NCI-H128 (cell line): ENCODE results near the gene CNTNAP3.
"Not testable (repeated sequence)": the region's sequence is repeated elsewhere in the genome, so short reads cannot be mapped to it uniquely, and the experiment has no call there.

ENCODE experiments used
- DNase-seq: peaks from one replicate; lab custom pipeline; 2025; ENCODE audit not compliant: unreplicated experiment; lab: John Stamatoyannopoulos, UW

Gene CNTNAP3

GRCh38 chr9:39073537-39073936 lies 214.4 kb downstream of the CNTNAP3 start:
- not testable (repeated sequence) for DNase-seq

GRCh38 chr9:39067683-39068082 lies 220.3 kb downstream of the CNTNAP3 start:
- not testable (repeated sequence) for DNase-seq

- not testable (repeated sequence) for DNase-seq
These were observed 225.0 kb downstream of the CNTNAP3 start for GRCh38 chr9:39062966-39063365.

GRCh38 chr9:39054453-39054852 lies 233.5 kb downstream of the CNTNAP3 start:
- not testable (repeated sequence) for DNase-seq

GRCh38 chr9:39046833-39047232 lies 241.1 kb downstream of the CNTNAP3 start:
- DNase-seq, result not testable (repeated sequence)

- DNase-seq, result not testable (repeated sequence)
These were observed 245.6 kb downstream of the CNTNAP3 start for GRCh38 chr9:39042352-39042803.

GRCh38 chr9:39041774-39042173 lies 246.2 kb downstream of the CNTNAP3 start:
- DNase-seq, result not testable (repeated sequence)

GRCh38 chr9:39039148-39039547 lies 248.8 kb downstream of the CNTNAP3 start:
- DNase-seq, result not testable (repeated sequence)

GRCh38 chr9:39038221-39038620 lies 249.7 kb downstream of the CNTNAP3 start:
- not testable (repeated sequence) for DNase-seq

- not testable (repeated sequence) for DNase-seq
These were observed 254.1 kb downstream of the CNTNAP3 start for GRCh38 chr9:39033849-39034248.

- DNase-seq, result not testable (repeated sequence)
These were observed 257.6 kb downstream of the CNTNAP3 start for GRCh38 chr9:39030204-39031019.

GRCh38 chr9:39028855-39029254 lies 259.1 kb downstream of the CNTNAP3 start:
- DNase-seq, result not testable (repeated sequence)

- not testable (repeated sequence) for DNase-seq
These were observed 259.8 kb downstream of the CNTNAP3 start for GRCh38 chr9:39028168-39028567.

- not testable (repeated sequence) for DNase-seq
These were observed 261.9 kb downstream of the CNTNAP3 start for GRCh38 chr9:39025911-39026588.
